GM18519 (cell line): ENCODE measurements around the gene INCA1.
A peak's percentile ranks its signal among the peaks of the same experiment; 100 is the strongest.
"Not testable (repeated sequence)": the region's sequence is repeated elsewhere in the genome, so short reads cannot be mapped to it uniquely, and the experiment has no call there.

Experiments used
- ATAC-seq: cut with Tn5 transposase; IDR thresholded peaks from one replicate; pipeline ENCODE4 v1.9.1; 2021; ENCODE audit warnings: mild to moderate bottlenecking, moderate library complexity; ENCODE audit not compliant: unreplicated experiment, low FRiP score

The INCA1 gene

DNA sequence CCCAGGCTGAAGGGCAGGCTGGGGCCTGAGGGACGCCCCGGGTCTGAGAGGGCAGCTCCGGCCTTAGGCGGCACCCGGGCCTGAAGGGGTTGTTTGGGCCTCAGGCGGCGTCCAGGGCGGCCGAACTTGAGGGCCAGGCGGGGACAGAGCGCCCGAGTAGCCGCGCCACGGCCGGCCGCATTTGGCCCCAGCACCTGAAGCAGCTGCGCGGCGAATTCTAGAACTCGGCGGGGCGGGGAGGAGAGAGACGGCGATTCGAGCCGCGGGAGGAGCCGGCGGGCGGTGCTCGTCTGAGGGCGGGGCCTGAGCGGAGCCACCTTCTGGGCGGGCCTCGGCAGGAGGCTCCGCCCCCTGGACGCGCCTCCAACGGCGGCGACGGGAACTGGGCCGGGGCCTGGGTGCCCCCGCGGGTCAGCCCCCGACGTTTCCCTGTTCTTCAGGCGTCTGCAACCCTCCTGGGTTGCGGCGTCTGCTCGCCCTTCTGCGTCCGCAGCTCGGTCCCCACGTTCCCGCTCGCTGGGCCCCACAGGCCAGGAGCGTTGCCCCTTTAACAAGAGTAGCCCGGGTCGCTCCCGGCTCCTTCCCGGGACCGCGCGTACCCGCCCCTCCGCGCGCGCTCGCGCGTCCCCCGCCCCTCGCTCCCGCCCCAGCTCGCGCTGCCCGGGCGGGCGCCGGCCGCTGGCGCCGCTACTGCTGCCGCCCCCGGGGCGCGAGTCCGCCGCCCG is at the start of gene INCA1, which contains the start of gene KIF1C:
Gene INCA1 (minus strand): TSS at position 221 of the 725 bp plus-strand sequence. CDS start 3,085 bp downstream, outside the sequence.
Gene KIF1C (plus strand): TSS at position 649 of the 725 bp plus-strand sequence. CDS start 2,297 bp downstream, outside the sequence.
- ATAC-seq = peak; percentile 70

DNA sequence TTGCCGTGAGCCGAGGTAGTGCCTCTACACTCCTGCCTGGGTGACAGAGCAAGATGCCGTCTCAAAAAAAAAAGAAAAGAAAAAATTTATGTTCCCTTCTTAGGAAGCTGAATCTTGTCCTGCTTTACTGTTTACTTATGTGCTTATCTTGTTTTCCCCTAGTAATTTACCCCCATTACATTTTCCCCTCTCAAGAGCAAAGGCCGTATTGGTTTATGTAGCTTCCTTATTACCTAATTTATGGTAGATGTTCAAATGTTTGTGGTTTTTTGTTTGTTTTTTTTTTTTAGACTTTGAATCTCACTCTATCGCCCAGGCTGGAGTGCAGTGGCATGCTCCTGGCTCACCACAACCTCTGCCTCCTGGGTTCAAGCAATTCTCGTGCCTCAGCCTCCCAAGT is 48.2 kb upstream of the INCA1 start:
- ATAC-seq = no peak

DNA sequence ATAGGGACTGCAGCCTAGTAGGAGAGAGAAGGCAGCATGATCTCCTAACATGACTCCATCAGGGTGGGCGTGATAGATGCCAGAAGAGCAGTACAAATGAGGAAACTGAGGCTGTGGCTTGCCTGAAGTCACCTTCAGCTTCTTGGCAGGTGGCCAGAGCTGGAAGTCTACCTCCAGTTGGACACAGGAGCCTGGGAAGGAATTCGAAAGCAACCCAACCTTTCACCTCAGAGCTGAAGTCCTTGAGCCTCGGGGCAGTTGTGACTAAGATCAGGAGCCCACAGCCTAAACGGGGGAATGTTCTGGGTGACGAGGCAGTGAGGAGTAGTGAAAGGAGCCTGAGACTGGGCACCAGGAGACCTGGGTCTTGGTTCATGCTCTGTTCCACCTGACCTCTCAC is 47.3 kb upstream of the INCA1 start:
- ATAC-seq = no peak

GRCh38 chr17:5043524-5043923 is 46.2 kb upstream of the INCA1 start:
- no peak for ATAC-seq

DNA sequence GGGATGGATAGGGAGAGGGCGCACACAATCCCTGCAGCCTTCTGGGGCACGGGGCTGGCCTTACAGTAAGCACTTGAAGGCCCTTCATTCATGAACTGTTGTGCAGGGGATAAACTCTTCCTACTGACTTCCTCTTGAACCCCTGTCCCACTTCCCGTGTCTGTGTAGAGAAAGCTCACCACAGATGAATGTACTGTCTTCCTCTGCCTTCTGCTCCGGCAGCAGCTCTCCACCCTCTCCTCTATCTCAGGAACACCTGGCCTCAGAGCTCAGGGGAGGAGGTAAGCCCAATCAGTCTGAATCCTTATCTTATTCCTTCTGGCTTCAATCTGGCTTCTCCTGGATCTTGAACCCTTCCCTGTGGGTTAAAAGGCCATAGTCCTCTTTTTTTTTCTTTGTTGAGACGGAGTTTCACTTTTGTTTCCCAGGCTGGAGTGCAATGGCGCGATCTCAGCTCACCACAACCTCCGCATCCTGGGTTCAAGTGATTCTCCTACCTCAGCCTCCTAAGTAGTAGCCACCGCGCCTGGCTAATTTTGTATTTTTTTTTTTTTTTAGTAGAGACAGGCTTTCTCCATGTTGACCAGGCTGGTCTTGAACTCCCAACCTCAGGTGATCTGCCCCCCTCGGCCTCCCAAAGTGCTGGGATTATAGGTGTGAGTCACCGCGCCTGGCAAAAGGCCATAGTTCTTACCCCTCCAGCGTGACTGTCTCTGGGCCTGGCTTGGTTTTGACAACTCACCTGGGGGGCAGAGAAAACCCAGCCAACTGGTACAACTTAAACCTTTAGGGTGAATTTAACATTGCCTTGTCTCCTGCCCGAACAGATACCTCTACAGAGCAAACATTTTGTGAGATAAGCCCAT is 45.1 kb upstream of the INCA1 start:
- ATAC-seq = no peak

- no peak for ATAC-seq
These were observed 38.0 kb upstream of the INCA1 start, which contains the start of gene SLC52A1 for GRCh38 chr17:5035315-5035714. Gene SLC52A1 (minus strand): TSS chr17:5035426. CDS start chr17:5034606, 820 bp downstream.

GRCh38 chr17:5034651-5035050 is 37.3 kb upstream of the INCA1 start:
- no peak for ATAC-seq

GRCh38 chr17:5034063-5034462 is 36.7 kb upstream of the INCA1 start:
- no peak for ATAC-seq

DNA sequence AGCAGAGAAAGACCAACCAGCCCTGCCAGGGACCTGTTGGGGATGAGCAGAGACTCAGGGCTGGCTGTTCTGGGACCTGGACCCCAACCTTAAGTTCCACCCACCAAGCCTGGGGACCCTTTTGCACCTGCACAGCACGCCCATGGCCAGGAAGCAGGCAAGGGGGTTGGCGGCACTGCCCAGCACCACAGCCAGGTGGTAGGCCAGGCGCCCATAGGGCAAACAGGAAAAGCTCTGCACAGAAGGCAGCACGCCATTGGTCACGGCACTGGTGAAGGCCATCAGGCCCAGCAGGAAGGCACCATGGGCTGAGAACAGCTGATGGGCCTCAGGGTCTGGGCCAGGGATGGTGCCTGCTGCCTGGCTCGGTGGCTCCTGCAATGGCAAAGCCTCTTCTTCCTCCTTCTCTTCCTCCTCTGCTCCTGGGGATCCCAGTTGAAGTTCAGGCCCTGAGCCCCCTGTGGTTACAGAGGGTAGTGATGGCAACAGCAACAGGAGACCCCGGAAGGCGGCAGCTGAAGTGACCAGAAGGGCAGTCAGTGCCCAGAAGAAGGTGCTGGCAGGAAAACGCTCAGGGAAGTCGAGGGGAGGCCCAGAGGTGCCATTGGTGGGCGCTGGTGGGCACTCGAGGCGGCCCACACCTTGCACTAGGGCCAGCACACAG is 36.2 kb upstream of the INCA1 start:
- no peak for ATAC-seq

DNA sequence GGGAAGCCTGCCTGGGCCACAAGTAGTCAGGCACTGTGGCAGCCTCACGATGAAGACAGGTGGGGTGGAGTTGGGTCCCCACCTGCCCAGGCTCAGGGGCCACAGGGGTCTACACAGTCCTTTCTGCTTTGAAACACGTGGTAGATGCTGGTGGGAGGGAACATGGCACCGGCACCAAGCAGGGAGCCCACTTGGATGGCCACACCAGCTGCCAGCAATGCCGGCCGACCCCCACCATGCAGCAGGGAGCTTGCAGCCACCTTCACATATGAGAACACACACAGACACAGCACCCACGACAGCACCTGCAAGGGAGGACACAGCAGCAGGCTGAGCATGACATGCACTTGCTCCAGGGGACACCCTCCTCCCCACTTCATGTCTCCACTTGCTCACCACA is 35.5 kb upstream of the INCA1 start:
- no peak for ATAC-seq

GRCh38 chr17:5031365-5032082 is 34.2 kb upstream of the INCA1 start:
- no peak for ATAC-seq

DNA sequence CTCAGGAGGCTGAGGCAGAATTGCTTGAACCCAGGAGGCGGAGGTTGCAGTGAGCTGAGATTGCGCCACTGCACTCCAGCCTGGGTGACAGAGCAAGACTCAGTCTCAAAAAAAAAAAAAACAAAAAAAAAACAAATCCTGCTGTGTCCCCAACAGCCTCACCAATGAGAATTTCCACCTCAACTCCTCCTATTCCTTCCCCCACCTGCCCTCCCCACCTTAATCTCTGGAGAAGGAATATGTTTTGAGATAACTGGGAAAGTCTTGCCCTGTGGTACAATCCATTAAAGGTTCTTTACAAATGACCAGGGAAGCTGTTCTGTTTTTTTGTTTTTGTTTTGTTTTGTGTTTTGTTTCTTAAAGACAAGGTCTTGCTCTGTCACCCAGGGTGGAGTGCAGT is 32.8 kb upstream of the INCA1 start:
- ATAC-seq = not testable (repeated sequence)

GRCh38 chr17:5027916-5028315 is 30.6 kb upstream of the INCA1 start:
- no peak for ATAC-seq

DNA sequence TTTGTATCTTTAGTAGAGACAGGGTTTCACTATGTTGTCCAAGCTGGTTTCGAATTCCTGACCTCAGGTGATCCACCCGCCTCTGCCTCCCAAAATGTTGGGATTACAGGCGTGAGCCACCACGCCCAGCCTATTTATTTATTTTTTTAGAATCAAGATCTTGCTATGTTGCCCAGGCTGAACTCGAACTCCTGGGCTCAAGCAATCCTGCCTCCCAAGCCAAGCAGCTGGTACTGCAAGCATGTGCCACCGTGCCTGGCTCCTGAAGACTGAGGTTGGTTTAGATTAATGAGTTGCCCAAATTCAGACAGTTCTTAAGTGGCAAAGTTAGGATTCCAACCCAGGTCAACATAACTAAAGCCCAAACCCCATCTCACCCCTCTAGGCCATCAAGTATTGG is 30.0 kb upstream of the INCA1 start:
- ATAC-seq = no peak

- no peak for ATAC-seq
These were observed 27.3 kb upstream of the INCA1 start for GRCh38 chr17:5024604-5025003.

DNA sequence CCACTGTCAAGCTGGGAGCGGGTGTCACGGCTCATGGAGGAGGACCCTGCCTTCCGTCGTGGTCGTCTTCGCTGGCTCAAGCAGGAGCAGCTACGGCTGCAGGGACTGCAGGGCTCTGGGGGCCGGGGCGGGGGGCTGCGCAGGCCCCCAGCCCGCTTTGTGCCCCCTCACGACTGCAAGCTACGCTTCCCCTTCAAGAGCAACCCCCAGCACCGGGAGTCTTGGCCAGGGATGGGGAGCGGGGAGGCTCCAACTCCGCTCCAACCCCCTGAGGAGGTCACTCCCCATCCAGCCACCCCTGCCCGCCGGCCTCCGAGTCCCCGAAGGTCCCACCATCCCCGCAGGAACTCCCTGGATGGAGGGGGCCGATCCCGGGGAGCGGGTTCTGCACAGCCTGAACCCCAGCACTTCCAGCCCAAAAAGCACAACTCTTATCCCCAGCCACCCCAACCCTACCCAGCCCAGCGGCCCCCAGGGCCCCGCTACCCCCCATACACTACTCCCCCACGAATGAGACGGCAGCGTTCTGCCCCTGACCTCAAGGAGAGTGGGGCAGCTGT is 26.3 kb upstream of the INCA1 start:
- no peak for ATAC-seq

GRCh38 chr17:5022171-5022711 is 24.9 kb upstream of the INCA1 start:
- ATAC-seq = no peak

DNA sequence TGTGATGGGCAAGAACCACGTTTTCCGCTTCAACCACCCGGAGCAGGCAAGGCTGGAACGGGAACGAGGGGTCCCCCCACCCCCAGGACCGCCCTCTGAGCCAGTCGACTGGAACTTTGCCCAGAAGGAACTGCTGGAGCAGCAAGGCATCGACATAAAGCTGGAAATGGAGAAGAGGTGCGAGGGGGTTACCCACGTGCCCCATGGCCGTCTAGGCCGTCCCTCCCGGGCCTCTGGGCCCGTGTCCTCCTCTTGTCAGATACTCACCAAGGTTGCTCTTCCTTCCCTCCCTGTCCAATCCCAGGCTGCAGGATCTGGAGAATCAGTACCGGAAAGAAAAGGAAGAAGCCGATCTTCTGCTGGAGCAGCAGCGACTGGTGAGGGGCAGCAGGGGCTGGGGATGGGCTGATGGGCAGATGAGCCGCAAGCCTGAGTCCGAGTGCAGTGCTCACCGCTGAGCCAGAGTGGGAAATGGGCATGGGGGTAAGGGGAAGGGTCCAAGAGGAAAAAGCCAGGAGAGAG is 23.2 kb upstream of the INCA1 start:
- no peak for ATAC-seq

DNA sequence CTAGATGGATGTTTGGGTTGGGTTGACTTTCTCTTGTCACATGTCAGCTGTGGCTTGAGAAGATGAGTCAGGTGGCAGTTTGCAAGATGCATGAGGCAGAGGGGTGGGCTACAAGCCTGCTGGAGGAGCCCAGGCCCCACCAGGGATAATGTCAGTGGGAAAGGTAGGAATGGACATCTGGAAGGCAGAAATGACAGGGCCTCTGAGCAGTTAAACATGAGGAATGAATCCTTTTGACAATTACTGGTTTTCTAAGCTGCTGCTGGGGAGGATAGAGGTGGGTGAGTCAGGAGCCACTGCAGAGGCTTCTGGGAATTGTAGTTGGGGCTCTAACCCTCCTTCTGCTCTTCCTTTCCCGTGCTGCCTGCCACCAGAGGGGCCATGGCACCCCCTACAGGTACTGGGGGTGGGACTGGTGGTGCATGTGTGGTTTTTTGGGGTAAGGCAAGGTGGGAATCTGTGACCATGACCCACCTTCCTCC is 22.2 kb upstream of the INCA1 start:
- no peak for ATAC-seq
